ENCODE data around the gene WTAP.
"Not testable (repeated sequence)": the region's sequence is repeated elsewhere in the genome, so short reads cannot be mapped to it uniquely, and the experiment has no call there.

The WTAP gene

GRCh38 chr6:159716247-159717096, 10.8 kb upstream of the WTAP start:
- H2AFZ ChIP-seq (ENCODE audit: low read length, unreplicated experiment) = peak overlapping the region; percentile 4
- H3K27me3 ChIP-seq (ENCODE audit: insufficient read depth, low read length) = no peaks in the 10 kb centered on the region
- 0 out of 2 replicates have a peak, but pooled peaks cover 5% of the 10 kb centered on the region for H3K36me3 ChIP-seq (ENCODE audit: insufficient read depth, low read length)
- peak overlapping the region; percentile 98 for H3K27ac ChIP-seq (ENCODE audit: low read depth, low read length)
- peaks cover 43% of the 10 kb centered on the region for H3K4me1 ChIP-seq (ENCODE audit: control insufficient read depth, insufficient read depth, low read length, unreplicated experiment)
- peaks cover 14% of the 10 kb centered on the region for H3K79me2 ChIP-seq (ENCODE audit: control insufficient read depth, insufficient read depth, low read length, unreplicated experiment)
- peak overlapping the region; percentile 55 for H3K4me3 ChIP-seq (ENCODE audit: low read depth, low read length)

GRCh38 chr6:159718634-159719033, 8.7 kb upstream of the WTAP start:
- no peaks in the 10 kb centered on the region for H3K27me3 ChIP-seq (ENCODE audit: insufficient read depth, low read length)
- peak overlapping the region; percentile 50; the same call in 1 of the 2 replicates for H3K27ac ChIP-seq (ENCODE audit: low read depth, low read length)
- peaks cover 43% of the 10 kb centered on the region for H3K4me1 ChIP-seq (ENCODE audit: control insufficient read depth, insufficient read depth, low read length, unreplicated experiment)
- no peak overlapping the region for H3K4me3 ChIP-seq (ENCODE audit: low read depth, low read length)
- no peak overlapping the region for H2AFZ ChIP-seq (ENCODE audit: low read length, unreplicated experiment)
- peaks cover 27% of the 10 kb centered on the region for H3K79me2 ChIP-seq (ENCODE audit: control insufficient read depth, insufficient read depth, low read length, unreplicated experiment)
- H3K36me3 ChIP-seq (ENCODE audit: insufficient read depth, low read length) = 0 out of 2 replicates have a peak, but pooled peaks cover 5% of the 10 kb centered on the region

DNA sequence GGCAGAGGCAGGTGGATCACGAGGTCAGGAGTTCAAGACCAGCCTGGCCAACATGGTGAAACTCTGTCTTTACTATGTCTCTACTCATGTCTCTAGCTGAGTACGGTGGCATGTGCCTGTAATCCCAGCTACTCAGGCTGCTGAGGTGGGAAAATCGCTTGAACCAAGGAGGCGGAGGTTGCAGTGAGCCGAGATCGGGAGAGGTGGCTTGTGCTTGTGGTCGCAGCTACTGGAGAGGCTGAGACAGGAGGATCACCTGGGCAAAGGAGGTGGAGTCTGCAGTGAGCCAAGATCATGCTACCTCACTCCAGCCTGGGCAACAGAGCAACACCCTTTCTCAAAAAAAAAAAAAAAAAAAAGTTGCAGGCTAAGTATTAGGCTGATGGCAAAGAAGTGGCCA, 8.0 kb upstream of the WTAP start:
- Histone ChIP-seq H3K27ac (ENCODE audit: low read depth, low read length) (no peak overlapping the region), H3K79me2 (ENCODE audit: control insufficient read depth, insufficient read depth, low read length, unreplicated experiment) (peaks cover 29% of the 10 kb centered on the region), H2AFZ (ENCODE audit: low read length, unreplicated experiment) (no peak overlapping the region), H3K36me3 (ENCODE audit: insufficient read depth, low read length) (0 out of 2 replicates have a peak, but pooled peaks cover 5% of the 10 kb centered on the region), H3K27me3 (ENCODE audit: insufficient read depth, low read length) (no peaks in the 10 kb centered on the region), H3K4me3 (ENCODE audit: low read depth, low read length) (no peak overlapping the region), H3K4me1 (ENCODE audit: control insufficient read depth, insufficient read depth, low read length, unreplicated experiment) (peaks cover 44% of the 10 kb centered on the region)

DNA sequence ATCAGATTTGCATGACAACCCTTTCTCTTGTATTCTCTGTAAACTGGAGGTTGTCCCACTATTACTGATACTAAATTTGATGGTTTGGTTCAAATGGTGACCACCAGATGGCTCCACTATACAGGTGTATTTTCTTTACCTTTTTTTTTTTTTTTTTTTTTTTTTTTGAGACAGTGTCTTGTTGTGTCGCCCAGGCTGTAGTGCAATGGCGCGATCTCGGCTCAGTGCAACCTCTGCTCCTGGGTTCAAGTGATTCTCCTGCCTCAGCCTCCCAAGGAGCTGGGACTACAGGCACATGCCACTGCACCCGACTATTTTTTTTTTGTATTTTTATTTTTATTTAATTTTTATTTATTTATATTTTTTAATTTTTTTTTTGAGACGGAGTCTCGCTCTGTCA, 6.6 kb upstream of the WTAP start:
- Histone ChIP-seq H3K36me3 (ENCODE audit: insufficient read depth, low read length) (no peaks in the 10 kb centered on the region), H3K4me3 (ENCODE audit: low read depth, low read length) (no peak overlapping the region), H3K4me1 (ENCODE audit: control insufficient read depth, insufficient read depth, low read length, unreplicated experiment) (peaks cover 33% of the 10 kb centered on the region), H3K27me3 (ENCODE audit: insufficient read depth, low read length) (no peaks in the 10 kb centered on the region), H3K27ac (ENCODE audit: low read depth, low read length) (no peak overlapping the region), H2AFZ (ENCODE audit: low read length, unreplicated experiment) (no peak overlapping the region), H3K79me2 (ENCODE audit: control insufficient read depth, insufficient read depth, low read length, unreplicated experiment) (peaks cover 37% of the 10 kb centered on the region)

DNA sequence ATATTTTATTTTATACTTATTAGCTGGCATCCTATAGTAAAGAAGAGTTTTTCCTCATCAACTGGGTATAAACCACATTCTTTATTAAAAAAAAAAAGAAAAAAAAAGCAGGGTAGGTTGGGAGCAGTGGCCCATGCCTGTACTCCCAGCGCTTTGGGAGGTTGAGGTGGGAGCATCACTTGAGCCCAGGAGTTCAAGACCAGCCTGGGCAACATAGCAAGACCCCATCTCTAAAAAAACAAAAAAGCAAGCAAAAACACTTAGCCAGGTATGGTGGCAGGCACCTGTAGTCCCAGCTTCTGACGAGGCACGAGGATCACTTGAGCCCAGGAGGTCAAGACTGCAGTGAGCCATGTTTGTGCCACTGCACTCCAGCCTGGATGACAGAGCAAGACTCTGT, 5.3 kb upstream of the WTAP start:
- Histone ChIP-seq H3K4me1 (ENCODE audit: control insufficient read depth, insufficient read depth, low read length, unreplicated experiment) (peaks cover 26% of the 10 kb centered on the region), H3K79me2 (ENCODE audit: control insufficient read depth, insufficient read depth, low read length, unreplicated experiment) (peaks cover 48% of the 10 kb centered on the region)
- H2AFZ ChIP-seq (ENCODE audit: low read length, unreplicated experiment); H3K27ac ChIP-seq (ENCODE audit: low read depth, low read length); H3K4me3 ChIP-seq (ENCODE audit: low read depth, low read length); H3K27me3 ChIP-seq (ENCODE audit: insufficient read depth, low read length); H3K36me3 ChIP-seq (ENCODE audit: insufficient read depth, low read length): not testable (repeated sequence)

GRCh38 chr6:159722655-159723054, 4.7 kb upstream of the WTAP start:
- no peak overlapping the region for H2AFZ ChIP-seq (ENCODE audit: low read length, unreplicated experiment)
- H3K27ac ChIP-seq (ENCODE audit: low read depth, low read length) = no peak overlapping the region
- peaks cover 52% of the 10 kb centered on the region for H3K79me2 ChIP-seq (ENCODE audit: control insufficient read depth, insufficient read depth, low read length, unreplicated experiment)
- H3K27me3 ChIP-seq (ENCODE audit: insufficient read depth, low read length) = no peaks in the 10 kb centered on the region
- H3K4me1 ChIP-seq (ENCODE audit: control insufficient read depth, insufficient read depth, low read length, unreplicated experiment) = peaks cover 19% of the 10 kb centered on the region
- no peaks in the 10 kb centered on the region for H3K36me3 ChIP-seq (ENCODE audit: insufficient read depth, low read length)
- H3K4me3 ChIP-seq (ENCODE audit: low read depth, low read length) = no peak overlapping the region

DNA sequence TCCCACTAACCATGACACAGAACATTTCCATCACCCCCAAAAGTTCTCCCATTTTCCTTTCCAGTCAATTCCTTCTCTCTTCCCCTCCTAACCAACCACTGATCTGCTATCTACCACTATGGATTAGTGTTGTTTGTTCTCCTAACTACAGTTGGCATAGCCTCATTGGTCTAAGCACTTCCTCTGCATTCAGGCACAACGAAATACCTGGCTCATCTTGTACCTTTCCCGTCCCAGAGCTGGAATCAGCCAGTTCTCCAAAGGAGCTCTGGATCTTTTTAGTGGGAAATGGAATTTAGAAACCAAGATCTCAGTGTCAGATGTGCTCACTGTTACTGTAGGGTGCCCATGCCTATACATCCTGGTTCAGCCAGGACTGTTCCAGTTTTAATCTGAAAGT, 4.0 kb upstream of the WTAP start:
- Histone ChIP-seq H2AFZ (ENCODE audit: low read length, unreplicated experiment) (no peak overlapping the region), H3K4me1 (ENCODE audit: control insufficient read depth, insufficient read depth, low read length, unreplicated experiment) (peaks cover 14% of the 10 kb centered on the region), H3K27ac (ENCODE audit: low read depth, low read length) (no peak overlapping the region), H3K36me3 (ENCODE audit: insufficient read depth, low read length) (no peaks in the 10 kb centered on the region), H3K79me2 (ENCODE audit: control insufficient read depth, insufficient read depth, low read length, unreplicated experiment) (peaks cover 58% of the 10 kb centered on the region), H3K4me3 (ENCODE audit: low read depth, low read length) (no peak overlapping the region), H3K27me3 (ENCODE audit: insufficient read depth, low read length) (no peaks in the 10 kb centered on the region)

GRCh38 chr6:159724778-159725177, 2.5 kb upstream of the WTAP start:
- H2AFZ ChIP-seq (ENCODE audit: low read length, unreplicated experiment) = no peak overlapping the region

GRCh38 chr6:159725208-159725607, 2.1 kb upstream of the WTAP start:
- not testable (repeated sequence) for H2AFZ ChIP-seq (ENCODE audit: low read length, unreplicated experiment); H3K27me3 ChIP-seq (ENCODE audit: insufficient read depth, low read length); H3K4me3 ChIP-seq (ENCODE audit: low read depth, low read length); H3K27ac ChIP-seq (ENCODE audit: low read depth, low read length); H3K36me3 ChIP-seq (ENCODE audit: insufficient read depth, low read length)
- peaks cover 15% of the 10 kb centered on the region for H3K4me1 ChIP-seq (ENCODE audit: control insufficient read depth, insufficient read depth, low read length, unreplicated experiment)
- peaks cover 76% of the 10 kb centered on the region for H3K79me2 ChIP-seq (ENCODE audit: control insufficient read depth, insufficient read depth, low read length, unreplicated experiment)

More at GRCh38 chr6:159724778-159725177, 2.5 kb upstream of the WTAP start:
- Histone ChIP-seq H3K4me1 (ENCODE audit: control insufficient read depth, insufficient read depth, low read length, unreplicated experiment) (peaks cover 10% of the 10 kb centered on the region), H3K27me3 (ENCODE audit: insufficient read depth, low read length) (no peaks in the 10 kb centered on the region), H3K79me2 (ENCODE audit: control insufficient read depth, insufficient read depth, low read length, unreplicated experiment) (peaks cover 73% of the 10 kb centered on the region), H3K4me3 (ENCODE audit: low read depth, low read length) (no peak overlapping the region), H3K36me3 (ENCODE audit: insufficient read depth, low read length) (0 out of 2 replicates have a peak, but pooled peaks cover 4% of the 10 kb centered on the region), H3K27ac (ENCODE audit: low read depth, low read length) (no peak overlapping the region)

DNA sequence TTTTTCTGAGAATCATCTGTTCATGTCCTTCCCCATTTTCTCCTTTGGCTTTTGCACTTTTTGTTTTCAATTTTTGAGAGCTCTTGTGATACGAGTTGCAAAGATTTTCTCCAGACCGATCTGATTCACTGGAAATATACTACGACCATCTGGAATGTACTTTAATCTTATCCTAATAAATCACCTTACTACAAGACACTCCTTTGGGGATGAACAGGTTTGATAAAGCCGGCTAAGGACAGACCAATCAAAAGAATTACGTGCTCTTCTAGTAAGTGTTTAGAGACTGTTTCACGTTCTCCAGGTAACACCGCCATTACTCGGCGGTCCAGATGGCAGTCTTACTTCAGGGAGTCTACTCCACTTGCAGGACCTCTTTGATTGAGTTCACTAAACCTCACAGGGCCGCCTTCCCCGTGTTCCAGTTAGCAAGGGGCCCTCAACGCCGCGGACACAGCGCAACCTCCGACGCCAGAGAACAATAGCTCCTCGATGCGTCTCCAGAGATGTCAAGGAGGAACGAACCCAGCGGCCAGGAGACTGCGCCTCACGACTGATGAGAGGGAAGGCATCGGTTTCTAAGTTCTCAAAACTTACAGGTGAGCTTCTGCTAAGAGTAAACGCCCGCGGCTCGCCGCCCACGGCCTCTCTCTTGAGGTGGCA, 920 bp upstream of the WTAP start:
- H3K27ac ChIP-seq (ENCODE audit: low read depth, low read length) = peak overlapping the region; percentile 97
- peak overlapping the region; percentile 93 for H3K4me3 ChIP-seq (ENCODE audit: low read depth, low read length)
- peak overlapping the region; percentile 26 for H2AFZ ChIP-seq (ENCODE audit: low read length, unreplicated experiment)
- no peaks in the 10 kb centered on the region for H3K27me3 ChIP-seq (ENCODE audit: insufficient read depth, low read length)
- H3K79me2 ChIP-seq (ENCODE audit: control insufficient read depth, insufficient read depth, low read length, unreplicated experiment) = peaks cover 85% of the 10 kb centered on the region
- H3K36me3 ChIP-seq (ENCODE audit: insufficient read depth, low read length) = 0 out of 2 replicates have a peak, but pooled peaks cover 4% of the 10 kb centered on the region
- H3K4me1 ChIP-seq (ENCODE audit: control insufficient read depth, insufficient read depth, low read length, unreplicated experiment) = peaks cover 18% of the 10 kb centered on the region
